SU-DHL-6 (cell line): ENCODE measurements around the gene PRDM1.
A peak's percentile ranks its signal among the peaks of the same experiment; 100 is the strongest.

Experiments used
- H2AFZ ChIP-seq: fragments of 200-600 bp; sonication (generic); 2 replicates; pipeline ENCODE4 v1.6.1; 2014; ENCODE audit warnings: low read depth, mild to moderate bottlenecking, moderate library complexity, mixed read lengths, antibody characterized with exemption, low read length; ENCODE audit not compliant: severe bottlenecking
- H3F3A ChIP-seq: fragments of 200-600 bp; shearing (Covaris generic); 2 replicates; pipeline ENCODE4 v1.6.0; 2016; ENCODE audit warnings: antibody characterized with exemption, mild to moderate bottlenecking; ENCODE audit not compliant: insufficient read depth
- H3K27ac ChIP-seq: fragments of 200-600 bp; sonication (generic); 2 replicates; pipeline ENCODE4 v1.5.1; 2016; ENCODE audit warnings: low read depth, mild to moderate bottlenecking, low read length, moderate library complexity, mixed read lengths
- H3K27me3 ChIP-seq: fragments of 200-600 bp; sonication (generic), shearing (Covaris generic); 2 replicates; pipeline ENCODE4 v1.6.0; 2014; ENCODE audit warnings: mild to moderate bottlenecking, low read length
- H3K36me3 ChIP-seq: fragments of 200-600 bp; sonication (generic); 2 replicates; pipeline ENCODE4 v1.6.1; 2014; ENCODE audit warnings: mild to moderate bottlenecking, low read length, mixed read lengths
- H3K4me2 ChIP-seq: fragments of 300-600, 200-600 bp; shearing (Covaris generic), sonication (generic); 2 replicates; pipeline ENCODE4 v1.6.0; 2014; ENCODE audit warnings: low read length, low read depth, mild to moderate bottlenecking; ENCODE audit not compliant: poor library complexity, severe bottlenecking
- H3K4me3 ChIP-seq: fragments of 200-600 bp; sonication (generic); 2 replicates; pipeline ENCODE4 v1.5.1; 2014; ENCODE audit warnings: antibody characterized with exemption, low read length, mild to moderate bottlenecking, mixed read lengths; ENCODE audit not compliant: insufficient read depth, poor library complexity, severe bottlenecking
- H3K79me2 ChIP-seq: fragments of 200-600 bp; sonication (generic); 2 replicates; pipeline ENCODE4 v1.6.1; 2014; ENCODE audit warnings: mild to moderate bottlenecking, low read length, moderate library complexity; ENCODE audit not compliant: insufficient read depth
- H3K9ac ChIP-seq: fragments of 200-600 bp; sonication (generic); 2 replicates; pipeline ENCODE4 v1.7.0; 2014; ENCODE audit warnings: mild to moderate bottlenecking, low read length
- H3K9me2 ChIP-seq: fragments of 200-600 bp; sonication (generic); replicated peaks from 2 replicates; pipeline ENCODE4 v1.6.1; 2014; ENCODE audit warnings: low read length; ENCODE audit not compliant: insufficient read depth
- H3K9me3 ChIP-seq: fragments of 200-600 bp; sonication (generic); 2 replicates; pipeline ENCODE4 v1.6.1; 2014; ENCODE audit warnings: low read length, mixed read lengths; ENCODE audit not compliant: insufficient read depth
- H4K20me1 ChIP-seq: fragments of 200-600 bp; sonication (generic); 2 replicates; pipeline ENCODE4 v1.6.1; 2014; ENCODE audit warnings: low read depth, mild to moderate bottlenecking, antibody characterized with exemption, low read length, moderate library complexity, mixed read lengths
- EZH2phosphoT487 ChIP-seq: fragments of 200-600 bp; sonication (generic), shearing (Covaris generic); conservative IDR thresholded peaks from 2 replicates; pipeline ENCODE4 v1.6.1; 2018; ENCODE audit warnings: mild to moderate bottlenecking, antibody characterized with exemption, low read length, moderate library complexity, mixed read lengths
- TF ChIP-seq, protein P1 (sequence below): fragments of 200-600 bp; sonication (generic); IDR thresholded peaks from one replicate; pipeline ENCODE4 v1.5.1; 2017; ENCODE audit warnings: antibody characterized with exemption, mild to moderate bottlenecking, low read length, moderate library complexity; ENCODE audit not compliant: insufficient read depth, poor library complexity, severe bottlenecking

PRDM1 gene

GRCh38 chr6:106082735-106083398 lies 3.3 kb upstream of the PRDM1 start:
- Histone ChIP-seq H2AFZ (no peak overlapping the region), H3K27me3 (no peaks in the 10 kb centered on the region), H3K4me3 (no peak overlapping the region), H3K9me2 (no peaks in the 10 kb centered on the region), H3K9ac (no peak overlapping the region), H3K27ac (no peak overlapping the region), H4K20me1 (no peaks in the 10 kb centered on the region), H3F3A (no peaks in the 10 kb centered on the region), H3K9me3 (no peaks in the 10 kb centered on the region), H3K79me2 (no peaks in the 10 kb centered on the region), H3K4me2 (no peak overlapping the region), H3K36me3 (no peaks in the 10 kb centered on the region)
- TF ChIP-seq EZH2phosphoT487: no peak
- TF ChIP-seq, protein P1, sequence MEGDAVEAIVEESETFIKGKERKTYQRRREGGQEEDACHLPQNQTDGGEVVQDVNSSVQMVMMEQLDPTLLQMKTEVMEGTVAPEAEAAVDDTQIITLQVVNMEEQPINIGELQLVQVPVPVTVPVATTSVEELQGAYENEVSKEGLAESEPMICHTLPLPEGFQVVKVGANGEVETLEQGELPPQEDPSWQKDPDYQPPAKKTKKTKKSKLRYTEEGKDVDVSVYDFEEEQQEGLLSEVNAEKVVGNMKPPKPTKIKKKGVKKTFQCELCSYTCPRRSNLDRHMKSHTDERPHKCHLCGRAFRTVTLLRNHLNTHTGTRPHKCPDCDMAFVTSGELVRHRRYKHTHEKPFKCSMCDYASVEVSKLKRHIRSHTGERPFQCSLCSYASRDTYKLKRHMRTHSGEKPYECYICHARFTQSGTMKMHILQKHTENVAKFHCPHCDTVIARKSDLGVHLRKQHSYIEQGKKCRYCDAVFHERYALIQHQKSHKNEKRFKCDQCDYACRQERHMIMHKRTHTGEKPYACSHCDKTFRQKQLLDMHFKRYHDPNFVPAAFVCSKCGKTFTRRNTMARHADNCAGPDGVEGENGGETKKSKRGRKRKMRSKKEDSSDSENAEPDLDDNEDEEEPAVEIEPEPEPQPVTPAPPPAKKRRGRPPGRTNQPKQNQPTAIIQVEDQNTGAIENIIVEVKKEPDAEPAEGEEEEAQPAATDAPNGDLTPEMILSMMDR: no peak

DNA sequence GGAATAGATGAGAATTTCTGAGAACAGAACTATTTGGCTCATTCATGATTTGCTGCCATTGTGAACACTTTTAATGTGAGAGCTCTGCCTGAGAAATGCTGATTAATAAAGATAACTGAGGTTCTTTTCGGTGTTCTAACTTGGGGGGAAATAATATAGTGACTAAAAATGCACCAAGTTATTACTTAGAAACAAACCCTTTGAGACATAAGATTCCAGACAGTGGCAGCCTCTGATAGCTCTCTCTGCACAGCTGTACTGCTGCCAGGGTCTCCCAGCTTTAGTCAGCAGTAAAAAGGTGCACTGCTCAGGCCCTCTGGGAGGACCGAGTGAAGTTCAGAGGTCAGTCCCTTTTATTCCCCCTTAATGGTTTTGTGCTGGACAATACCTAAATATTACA lies 2.5 kb upstream of the PRDM1 start:
- H3K9ac ChIP-seq: no peak overlapping the region

GRCh38 chr6:106084106-106084988 lies 1.8 kb upstream of the PRDM1 start:
- H3K27me3 ChIP-seq: no peaks in the 10 kb centered on the region
- no peaks in the 10 kb centered on the region for H3F3A ChIP-seq
- no peaks in the 10 kb centered on the region for H3K9me3 ChIP-seq
- no peaks in the 10 kb centered on the region for H3K9me2 ChIP-seq
- no peak overlapping the region for H3K27ac ChIP-seq
- no peak for TF ChIP-seq EZH2phosphoT487
- TF ChIP-seq, protein P1: peak; percentile 52
- H3K4me3 ChIP-seq: no peak overlapping the region
- no peak overlapping the region for H2AFZ ChIP-seq
- no peak overlapping the region for H3K9ac ChIP-seq
- H4K20me1 ChIP-seq: no peaks in the 10 kb centered on the region
- no peak overlapping the region for H3K4me2 ChIP-seq
- no peaks in the 10 kb centered on the region for H3K36me3 ChIP-seq
- H3K79me2 ChIP-seq: no peaks in the 10 kb centered on the region

More for the DNA sequence above, 2.5 kb upstream of the PRDM1 start:
- Histone ChIP-seq H3K27ac (no peak overlapping the region), H3K4me3 (no peak overlapping the region), H3K4me2 (no peak overlapping the region), H3F3A (no peaks in the 10 kb centered on the region), H3K9me3 (no peaks in the 10 kb centered on the region), H3K79me2 (no peaks in the 10 kb centered on the region), H3K9me2 (no peaks in the 10 kb centered on the region), H3K36me3 (no peaks in the 10 kb centered on the region), H2AFZ (no peak overlapping the region), H4K20me1 (no peaks in the 10 kb centered on the region), H3K27me3 (no peaks in the 10 kb centered on the region)
- TF ChIP-seq, protein P1: no peak
- TF ChIP-seq EZH2phosphoT487: no peak
